ENCODE data around the gene UBA52. TPM values are rescaled to one million over a fixed set of nuclear protein-coding genes. Genes with fewer than 3 reads are reported as not detected.

UBA52 gene
- total and polyA plus RNA-seq, 2 of the 8 experiments (the other 6 are each of a cell fraction or from before 2014, with no cell fraction given): 1,340 to 5,409 TPM

GRCh38 chr19:18568367-18568766 lies 3.3 kb upstream of the UBA52 start (continued):
- TF ChIP-seq SAP30 (IDR thresholded peaks at IDR 0.05; ENCODE audit: insufficient read depth, insufficient replicate concordance, low read length) (no peak), ASH2L (IDR thresholded peaks at IDR 0.05; ENCODE audit: low read length) (no peak), GABPA (IDR thresholded peaks at IDR 0.05; ENCODE audit: borderline replicate concordance, insufficient read depth, low read length) (no peak)
